ENCODE measurements around the gene ZFHX3.
A peak's percentile ranks its signal among the peaks of the same experiment; 100 is the strongest.
"Not testable (repeated sequence)": the region's sequence is repeated elsewhere in the genome, so short reads cannot be mapped to it uniquely, and the experiment has no call there.

Gene ZFHX3

GRCh38 chr16:73018821-73019456 lies 29.0 kb downstream of the ZFHX3 start:
- H3K36me3 ChIP-seq, result no peaks in the 10 kb centered on the region
- no peaks in the 10 kb centered on the region for H3K27me3 ChIP-seq
- H3K9me3 ChIP-seq, result peaks cover 5% of the 10 kb centered on the region; the same call in 1 of the 2 replicates
- H3K9ac ChIP-seq, result no peak overlapping the region
- H4K20me1 ChIP-seq, result no peaks in the 10 kb centered on the region
- H3K4me3 ChIP-seq, result no peak overlapping the region
- no peak overlapping the region for H3K27ac ChIP-seq
- peaks cover 13% of the 10 kb centered on the region for H3K4me1 ChIP-seq
- no peak overlapping the region for H3K4me2 ChIP-seq
- TF ChIP-seq Cebpa-rat (IDR thresholded peaks at IDR 0.05), result no peak

GRCh38 chr16:73017321-73017720 lies 30.6 kb downstream of the ZFHX3 start:
- H3K9me3 ChIP-seq, result peaks cover 5% of the 10 kb centered on the region; the same call in 1 of the 2 replicates
- H3K4me3 ChIP-seq, result no peak overlapping the region
- H3K4me1 ChIP-seq, result peaks cover 13% of the 10 kb centered on the region
- TF ChIP-seq Cebpa-rat (IDR thresholded peaks at IDR 0.05), result no peak
- no peaks in the 10 kb centered on the region for H3K27me3 ChIP-seq
- no peak overlapping the region for H3K9ac ChIP-seq
- no peaks in the 10 kb centered on the region for H3K36me3 ChIP-seq
- H4K20me1 ChIP-seq, result no peaks in the 10 kb centered on the region
- H3K4me2 ChIP-seq, result no peak overlapping the region
- no peak overlapping the region for H3K27ac ChIP-seq

GRCh38 chr16:73016488-73016830 lies 31.5 kb downstream of the ZFHX3 start:
- no peak for TF ChIP-seq Cebpa-rat (IDR thresholded peaks at IDR 0.05)
- Histone ChIP-seq H3K27ac (no peak overlapping the region), H4K20me1 (no peaks in the 10 kb centered on the region), H3K9ac (no peak overlapping the region), H3K36me3 (no peaks in the 10 kb centered on the region), H3K4me2 (peak overlapping the region; percentile 37), H3K4me3 (no peak overlapping the region), H3K27me3 (no peaks in the 10 kb centered on the region), H3K9me3 (peaks cover 5% of the 10 kb centered on the region; the same call in 1 of the 2 replicates), H3K4me1 (peaks cover 13% of the 10 kb centered on the region)

GRCh38 chr16:73015612-73016487 lies 32.1 kb downstream of the ZFHX3 start:
- Histone ChIP-seq H3K9me3 (peaks cover 5% of the 10 kb centered on the region; the same call in 1 of the 2 replicates), H3K27ac (no peak overlapping the region), H3K4me1 (peaks cover 13% of the 10 kb centered on the region), H4K20me1 (no peaks in the 10 kb centered on the region), H3K27me3 (no peaks in the 10 kb centered on the region), H3K36me3 (no peaks in the 10 kb centered on the region), H3K4me3 (no peak overlapping the region), H3K4me2 (peak overlapping the region; percentile 37; the same call in 1 of the 2 replicates), H3K9ac (no peak overlapping the region)
- no peak for TF ChIP-seq Cebpa-rat (IDR thresholded peaks at IDR 0.05)

- Histone ChIP-seq H4K20me1 (no peaks in the 10 kb centered on the region), H3K4me2 (no peak overlapping the region), H3K4me1 (peaks cover 21% of the 10 kb centered on the region), H3K27me3 (no peaks in the 10 kb centered on the region), H3K9me3 (peaks cover 5% of the 10 kb centered on the region; the same call in 1 of the 2 replicates), H3K27ac (no peak overlapping the region), H3K4me3 (no peak overlapping the region), H3K36me3 (no peaks in the 10 kb centered on the region), H3K9ac (no peak overlapping the region)
- no peak for TF ChIP-seq Cebpa-rat (IDR thresholded peaks at IDR 0.05)
Measured at GRCh38 chr16:73014768-73015167, 33.2 kb downstream of the ZFHX3 start.

GRCh38 chr16:73013974-73014373 lies 34.0 kb downstream of the ZFHX3 start:
- peaks cover 23% of the 10 kb centered on the region for H3K4me1 ChIP-seq
- no peak overlapping the region for H3K4me2 ChIP-seq
- no peaks in the 10 kb centered on the region for H3K27me3 ChIP-seq
- TF ChIP-seq Cebpa-rat (IDR thresholded peaks at IDR 0.05), result no peak
- no peaks in the 10 kb centered on the region for H3K36me3 ChIP-seq
- H4K20me1 ChIP-seq, result no peaks in the 10 kb centered on the region
- H3K4me3 ChIP-seq, result no peak overlapping the region
- H3K27ac ChIP-seq, result no peak overlapping the region
- no peak overlapping the region for H3K9ac ChIP-seq
- peaks cover 5% of the 10 kb centered on the region; the same call in 1 of the 2 replicates for H3K9me3 ChIP-seq

GRCh38 chr16:73012341-73012740 lies 35.6 kb downstream of the ZFHX3 start:
- Histone ChIP-seq H3K9ac (no peak overlapping the region), H4K20me1 (no peaks in the 10 kb centered on the region)

GRCh38 chr16:73011926-73012325 lies 36.0 kb downstream of the ZFHX3 start:
- no peak overlapping the region for H3K27ac ChIP-seq
- H3K4me2 ChIP-seq, result no peak overlapping the region
- no peak overlapping the region for H3K9ac ChIP-seq
- no peak overlapping the region for H3K4me3 ChIP-seq
- no peaks in the 10 kb centered on the region for H3K27me3 ChIP-seq
- TF ChIP-seq Cebpa-rat (IDR thresholded peaks at IDR 0.05), result no peak
- peaks cover 5% of the 10 kb centered on the region; the same call in 1 of the 2 replicates for H3K9me3 ChIP-seq
- no peaks in the 10 kb centered on the region for H4K20me1 ChIP-seq
- H3K36me3 ChIP-seq, result no peaks in the 10 kb centered on the region
- peaks cover 22% of the 10 kb centered on the region for H3K4me1 ChIP-seq

More at GRCh38 chr16:73012341-73012740, 35.6 kb downstream of the ZFHX3 start:
- Histone ChIP-seq H3K36me3 (no peaks in the 10 kb centered on the region), H3K4me1 (peaks cover 23% of the 10 kb centered on the region), H3K4me3 (no peak overlapping the region), H3K27me3 (no peaks in the 10 kb centered on the region), H3K9me3 (peaks cover 5% of the 10 kb centered on the region; the same call in 1 of the 2 replicates), H3K27ac (no peak overlapping the region), H3K4me2 (no peak overlapping the region)
- no peak for TF ChIP-seq Cebpa-rat (IDR thresholded peaks at IDR 0.05)

GRCh38 chr16:73010150-73010676 lies 37.7 kb downstream of the ZFHX3 start:
- Histone ChIP-seq H3K36me3 (no peaks in the 10 kb centered on the region), H3K9ac (no peak overlapping the region), H3K27ac (no peak overlapping the region), H4K20me1 (no peaks in the 10 kb centered on the region), H3K9me3 (peaks cover 5% of the 10 kb centered on the region; the same call in 1 of the 2 replicates), H3K4me1 (peaks cover 10% of the 10 kb centered on the region), H3K4me3 (no peak overlapping the region), H3K4me2 (peak overlapping the region; percentile 43), H3K27me3 (no peaks in the 10 kb centered on the region)
- no peak for TF ChIP-seq Cebpa-rat (IDR thresholded peaks at IDR 0.05)

GRCh38 chr16:73009710-73010109 lies 38.2 kb downstream of the ZFHX3 start:
- H3K9me3 ChIP-seq, H3K4me3 ChIP-seq, H3K27me3 ChIP-seq, H3K36me3 ChIP-seq, H3K9ac ChIP-seq, H3K27ac ChIP-seq, H4K20me1 ChIP-seq: not testable (repeated sequence)
- Histone ChIP-seq H3K4me2 (peak overlapping the region; percentile 43), H3K4me1 (peaks cover 10% of the 10 kb centered on the region)

Measured in BLaER1 (cell line).